HG03103 (cell line): Measurements from ENCODE around the gene RUNX2.
"Not testable (repeated sequence)": the region's sequence is repeated elsewhere in the genome, so short reads cannot be mapped to it uniquely, and the experiment has no call there.

Source experiments
- ATAC-seq: cut with Tn5 transposase; IDR thresholded peaks from one replicate; pipeline ENCODE4 v1.9.1; 2021; ENCODE audit warnings: low read depth; ENCODE audit not compliant: unreplicated experiment

The RUNX2 gene

GRCh38 chr6:45658400-45658799, 330.3 kb downstream of the RUNX2 start:
- no peak for ATAC-seq

- ATAC-seq, result no peak
These were observed 330.8 kb downstream of the RUNX2 start for GRCh38 chr6:45658958-45659357.

GRCh38 chr6:45661661-45662060, 333.5 kb downstream of the RUNX2 start:
- ATAC-seq, result no peak

GRCh38 chr6:45663251-45664221, 335.4 kb downstream of the RUNX2 start:
- no peak for ATAC-seq

GRCh38 chr6:45664707-45665106, 336.6 kb downstream of the RUNX2 start:
- ATAC-seq, result no peak

GRCh38 chr6:45665859-45666258, 337.7 kb downstream of the RUNX2 start:
- ATAC-seq, result no peak

GRCh38 chr6:45666846-45667245, 338.7 kb downstream of the RUNX2 start:
- ATAC-seq, result no peak

- ATAC-seq, result no peak
These were observed 339.2 kb downstream of the RUNX2 start for GRCh38 chr6:45667300-45667699.

- no peak for ATAC-seq
These were observed 339.6 kb downstream of the RUNX2 start for GRCh38 chr6:45667766-45668165.

GRCh38 chr6:45668705-45669104, 340.6 kb downstream of the RUNX2 start:
- ATAC-seq, result no peak

GRCh38 chr6:45673167-45673566, 345.0 kb downstream of the RUNX2 start:
- ATAC-seq, result not testable (repeated sequence)

- not testable (repeated sequence) for ATAC-seq
These were observed 347.0 kb downstream of the RUNX2 start for GRCh38 chr6:45675166-45675565.

GRCh38 chr6:45675634-45676033, 347.5 kb downstream of the RUNX2 start:
- ATAC-seq, result no peak

- no peak for ATAC-seq
These were observed 348.2 kb downstream of the RUNX2 start for GRCh38 chr6:45676380-45676779.

GRCh38 chr6:45677381-45678284, 349.5 kb downstream of the RUNX2 start:
- peak; percentile 43 for ATAC-seq

GRCh38 chr6:45678285-45678607, 350.1 kb downstream of the RUNX2 start:
- no peak for ATAC-seq

- ATAC-seq, result no peak
These were observed 351.0 kb downstream of the RUNX2 start for GRCh38 chr6:45679163-45679562.

- ATAC-seq, result no peak
These were observed 351.5 kb downstream of the RUNX2 start for GRCh38 chr6:45679631-45680030.

- ATAC-seq, result peak; percentile 94
These were observed 353.9 kb downstream of the RUNX2 start for GRCh38 chr6:45681860-45682511.

- no peak for ATAC-seq
These were observed 356.3 kb downstream of the RUNX2 start for GRCh38 chr6:45684476-45684875.

GRCh38 chr6:45685076-45685475, 356.9 kb downstream of the RUNX2 start:
- ATAC-seq, result no peak
